Hepatocyte (in vitro differentiated cells): ENCODE results near the gene XPNPEP1. TPM values are rescaled to one million over a fixed set of nuclear protein-coding genes. Genes with fewer than 3 reads are reported as not detected.

ENCODE experiments used
- DNase-seq: peaks from one replicate; pipeline ENCODE4 v3.0.0-alpha.2; 2016; ENCODE audit warnings: low spot score
- H2AFZ ChIP-seq: fragments of 200-600 bp; sonication (generic); 2 replicates; pipeline ENCODE4 v1.6.0; 2016; ENCODE audit warnings: antibody characterized with exemption, mild to moderate bottlenecking
- H3K27ac ChIP-seq: fragments of 200-600 bp; sonication (generic); 2 replicates; pipeline ENCODE4 v1.5.1; 2016; ENCODE audit warnings: mild to moderate bottlenecking
- H3K27me3 ChIP-seq: fragments of 200-600 bp; sonication (generic); 2 replicates; pipeline ENCODE4 v1.6.1; 2016
- H3K36me3 ChIP-seq: fragments of 200-600 bp; sonication (generic); replicated peaks from 2 replicates; pipeline ENCODE4 v1.5.1; 2016; ENCODE audit warnings: low read depth; ENCODE audit not compliant: insufficient read depth
- H3K4me1 ChIP-seq: fragments of 200-600 bp; sonication (generic); 2 replicates; pipeline ENCODE4 v1.5.1; 2016; ENCODE audit warnings: mild to moderate bottlenecking, moderate library complexity; ENCODE audit not compliant: insufficient read depth
- H3K4me2 ChIP-seq: fragments of 200-600 bp; sonication (generic); 2 replicates; pipeline ENCODE4 v1.6.0; 2016
- H3K4me3 ChIP-seq: fragments of 200-600 bp; sonication (generic); 2 replicates; pipeline ENCODE4 v1.5.1; 2016; ENCODE audit warnings: mild to moderate bottlenecking
- H3K79me2 ChIP-seq: fragments of 200-600 bp; sonication (generic); 2 replicates; pipeline ENCODE4 v1.6.0; 2017; ENCODE audit warnings: mild to moderate bottlenecking
- H3K9me2 ChIP-seq: fragments of 200-600 bp; sonication (generic); replicated peaks from 2 replicates; pipeline ENCODE4 v1.6.0; 2017; ENCODE audit warnings: mild to moderate bottlenecking; ENCODE audit not compliant: insufficient read depth
- H3K9me3 ChIP-seq: fragments of 200-600 bp; sonication (generic); 2 replicates; pipeline ENCODE4 v1.5.1; 2016; ENCODE audit warnings: low read depth, mild to moderate bottlenecking
- H4K20me1 ChIP-seq: fragments of 200-600 bp; sonication (generic); 2 replicates; pipeline ENCODE4 v1.6.0; 2016; ENCODE audit warnings: mild to moderate bottlenecking; ENCODE audit not compliant: insufficient read depth, poor library complexity, severe bottlenecking
- CTCF ChIP-seq: fragments of 200-600 bp; sonication (generic); IDR thresholded peaks from 2 replicates; pipeline ENCODE4 v1.5.1; 2016; ENCODE audit warnings: antibody characterized with exemption, mild to moderate bottlenecking; ENCODE audit not compliant: poor library complexity
- EZH2 ChIP-seq: fragments of 200-600 bp; sonication (generic); IDR thresholded peaks from 2 replicates; pipeline ENCODE4 v1.6.1; 2016; ENCODE audit warnings: antibody characterized with exemption, mild to moderate bottlenecking, borderline replicate concordance
- EZH2phosphoT487 ChIP-seq: fragments of 200-600 bp; sonication (generic); IDR thresholded peaks from one replicate; pipeline ENCODE4 v1.6.1; 2018; ENCODE audit warnings: antibody characterized with exemption, mild to moderate bottlenecking, low read depth, moderate library complexity; ENCODE audit not compliant: unreplicated experiment, severe bottlenecking
- WGBS: methylation state at CpG from one replicate; pipeline ENCODE4 v1.1.6; 2016; ENCODE audit warnings: low lambda C conversion rate; ENCODE audit errors: missing lambda C conversion rate; 5-methylcytosine and 5-hydroxymethylcytosine counted together
- polyA plus RNA-seq: library from polyadenylated mRNA; unstranded; fragments of >200 nt; fragmentation: Nextera tagmentation; extraction: Ambion mirVana; gene quantifications from 2 replicates; pipeline ENCODE4 v1.2.1, GENCODE V29; 2016
- total RNA-seq: library from RNA; depleted of rRNA; stranded (reverse); fragments of >200 nt; gene quantifications from 2 replicates; pipeline ENCODE4 v1.2.3, GENCODE V29; 2014

The XPNPEP1 gene
- total and polyA plus RNA-seq, 2 experiments from 2014 or later: 55.5 to 99.4 TPM

GRCh38 chr10:109831846-109832245 lies 91.5 kb downstream of the XPNPEP1 start:
- 99% methylated on average over 9 of the region's 9 CpGs for WGBS
- no peak overlapping the region for H3K4me3 ChIP-seq
- DNase-seq: no peak
- H3K27ac ChIP-seq: no peak overlapping the region
- no peak overlapping the region for H3K4me2 ChIP-seq
- no peak overlapping the region for H2AFZ ChIP-seq
- H3K27me3 ChIP-seq: no peaks in the 10 kb centered on the region
- no peaks in the 10 kb centered on the region for H3K79me2 ChIP-seq
- TF ChIP-seq CTCF (no peak), EZH2 (no peak), EZH2phosphoT487 (no peak)
- no peaks in the 10 kb centered on the region for H3K9me2 ChIP-seq
- H3K36me3 ChIP-seq: no peaks in the 10 kb centered on the region
- H3K4me1 ChIP-seq: no peaks in the 10 kb centered on the region
- no peaks in the 10 kb centered on the region for H4K20me1 ChIP-seq
- H3K9me3 ChIP-seq: no peaks in the 10 kb centered on the region

GRCh38 chr10:109824206-109824605 lies 99.1 kb downstream of the XPNPEP1 start:
- no peak for TF ChIP-seq EZH2
- no peak for TF ChIP-seq CTCF
- TF ChIP-seq EZH2phosphoT487: no peak
- no peaks in the 10 kb centered on the region for H4K20me1 ChIP-seq
- no peak for DNase-seq
- H3K4me2 ChIP-seq: no peak overlapping the region
- no peaks in the 10 kb centered on the region for H3K9me2 ChIP-seq
- H2AFZ ChIP-seq: no peak overlapping the region
- no peaks in the 10 kb centered on the region for H3K27me3 ChIP-seq
- no peak overlapping the region for H3K4me3 ChIP-seq
- no peaks in the 10 kb centered on the region for H3K36me3 ChIP-seq
- H3K79me2 ChIP-seq: no peaks in the 10 kb centered on the region
- no peaks in the 10 kb centered on the region for H3K4me1 ChIP-seq
- H3K9me3 ChIP-seq: no peaks in the 10 kb centered on the region
- WGBS: 40% methylated on average over 1 of the region's 1 CpG
- H3K27ac ChIP-seq: no peak overlapping the region

- no peaks in the 10 kb centered on the region for H3K36me3 ChIP-seq
- H3K9me3 ChIP-seq: no peaks in the 10 kb centered on the region
- DNase-seq: no peak
- no peaks in the 10 kb centered on the region for H3K9me2 ChIP-seq
- no peaks in the 10 kb centered on the region for H3K4me1 ChIP-seq
- H3K4me3 ChIP-seq: no peak overlapping the region
- no peaks in the 10 kb centered on the region for H3K79me2 ChIP-seq
- H3K27ac ChIP-seq: no peak overlapping the region
- no peak overlapping the region for H2AFZ ChIP-seq
- H4K20me1 ChIP-seq: no peaks in the 10 kb centered on the region
- H3K4me2 ChIP-seq: no peak overlapping the region
- H3K27me3 ChIP-seq: no peaks in the 10 kb centered on the region
- WGBS: 86% methylated on average over 3 of the region's 3 CpGs
- TF ChIP-seq CTCF: no peak
- TF ChIP-seq EZH2phosphoT487: no peak
- TF ChIP-seq EZH2: no peak
Observed at GRCh38 chr10:109823196-109823595, 100.1 kb downstream of the XPNPEP1 start.

- WGBS: 80% methylated on average over 5 of the region's 5 CpGs
- no peak for TF ChIP-seq EZH2
- TF ChIP-seq EZH2phosphoT487: no peak
- no peak for TF ChIP-seq CTCF
- no peaks in the 10 kb centered on the region for H3K9me2 ChIP-seq
Observed at GRCh38 chr10:109821672-109822071, 101.6 kb downstream of the XPNPEP1 start.

More at GRCh38 chr10:109821672-109822071, 101.6 kb downstream of the XPNPEP1 start:
- no peak overlapping the region for H3K4me3 ChIP-seq
- H2AFZ ChIP-seq: no peak overlapping the region
- H3K27ac ChIP-seq: no peak overlapping the region
- no peaks in the 10 kb centered on the region for H4K20me1 ChIP-seq
- H3K79me2 ChIP-seq: no peaks in the 10 kb centered on the region
- H3K4me2 ChIP-seq: no peak overlapping the region
- no peaks in the 10 kb centered on the region for H3K36me3 ChIP-seq
- no peaks in the 10 kb centered on the region for H3K27me3 ChIP-seq
- no peaks in the 10 kb centered on the region for H3K9me3 ChIP-seq
- DNase-seq: no peak
- H3K4me1 ChIP-seq: no peaks in the 10 kb centered on the region
